ENCODE data around the gene VWDE.

Gene VWDE

GRCh38 chr7:12281038-12281437 lies 122.6 kb downstream of the VWDE start:
- no peak for DNase-seq
